Body of pancreas (tissue), 4 donors: ENCODE measurements around the gene CBLIF. TPM values are rescaled to one million over a fixed set of nuclear protein-coding genes. Genes with fewer than 3 reads are reported as not detected.
"Not testable (repeated sequence)": the region's sequence is repeated elsewhere in the genome, so short reads cannot be mapped to it uniquely, and the experiment has no call there.

Experiments
- ATAC-seq: fragments of 150-250 bp; one replicate; pipeline ENCODE4 v1.9.1; 2016
- DNase-seq, 4 donors: peaks; one replicate each; pipeline ENCODE4 v3.0.0-alpha.2; 2019
- H3K27ac ChIP-seq, 4 donors: fragments of 200-600 bp; sonication (generic); 1 replicate in 3 of 4; 2 replicates in 1 of 4; pipeline versions ENCODE4 v1.5.1 to v1.6.1; 2016 to 2019; ENCODE audit warnings: mild to moderate bottlenecking in 1 of 4, mixed read lengths in 1 of 4, moderate library complexity in 1 of 4
- H3K27me3 ChIP-seq, 2 donors: fragments of 200-600 bp; sonication (generic); one replicate each; pipeline ENCODE4 v1.6.0; 2016; ENCODE audit warnings: mild to moderate bottlenecking in 1 of 2
- H3K36me3 ChIP-seq, 2 donors: fragments of 200-600 bp; sonication (generic); replicated peaks in 1 of 2; 2 replicates each; pipeline ENCODE4 v1.5.1; 2016; ENCODE audit warnings: low read depth in 2 of 2; ENCODE audit not compliant: insufficient read depth in 1 of 2
- H3K4me1 ChIP-seq: fragments of 200-600 bp; sonication (generic); one replicate; pipeline ENCODE4 v1.6.0; 2016
- H3K4me3 ChIP-seq, 2 donors: fragments of 200-600 bp; sonication (generic); 1 replicate in 1 of 2; 2 replicates in 1 of 2; pipeline ENCODE4 v1.5.1; 2016 to 2019
- H3K9me3 ChIP-seq, 3 donors: fragments of 200-600 bp; sonication (generic); 1 replicate in 2 of 3; 2 replicates in 1 of 3; pipeline ENCODE4 v1.5.1; 2016
- POLR2A ChIP-seq, 3 donors: fragments of 450-650 bp; IDR thresholded peaks; one replicate each; pipeline ENCODE4 v1.6.1; 2016; ENCODE audit warnings: antibody characterized with exemption in 3 of 3, mild to moderate bottlenecking in 2 of 3
- WGBS, 2 donors: methylation state at CpG; one replicate each; pipeline ENCODE4 v1.1.5; 2017; 5-methylcytosine and 5-hydroxymethylcytosine counted together
- intact Hi-C: fragments of 100-400 bp; cut with DNase I; formaldehyde crosslinking; loops from one replicate; pipeline ENCODE4 v1.15.1; 2023
- total RNA-seq, 2 donors: library from RNA; depleted of rRNA; stranded (reverse); fragments of >200 nt; gene quantifications; one replicate each; pipeline ENCODE4 v1.1.0, GENCODE V29; 2016
- TF ChIP-seq, protein P1 (sequence below), 7 experiments: fragments of 450-650 bp in 4 of 7; fragments of 200-600 bp in 3 of 7; sonication (generic) in 3 of 7; IDR thresholded peaks; one replicate each; pipeline ENCODE4 v1.5.1; 2016 to 2019; ENCODE audit warnings: antibody characterized with exemption in 7 of 7

The CBLIF gene
- not detected for total RNA-seq

DNA sequence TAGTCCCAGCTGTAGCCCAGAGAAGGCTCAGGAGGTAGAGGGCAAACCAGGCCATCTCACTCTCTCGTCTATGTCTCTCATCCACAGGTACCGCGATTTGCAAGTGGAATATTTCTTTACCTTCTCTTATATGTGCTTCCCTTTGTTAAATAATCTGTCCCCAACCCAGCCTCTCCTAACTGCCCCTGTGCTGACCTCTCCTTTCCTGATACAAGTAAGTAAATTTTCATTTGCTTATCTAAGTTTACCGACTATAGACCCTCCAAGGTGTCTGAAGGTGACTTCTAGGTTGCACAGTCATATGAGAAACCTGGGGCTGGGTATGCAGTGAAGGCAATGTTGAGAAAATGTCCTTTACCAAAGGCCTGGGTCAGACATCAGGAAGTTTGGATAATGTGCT lies at the start of gene CBLIF:
Gene CBLIF, minus strand, starts transcription at position 101 of the 400 bp plus-strand sequence. Its CDS starts 46 bp downstream, at position 55.
- Histone ChIP-seq H3K9me3 (no peaks in the 10 kb centered on the region), H3K4me3 (no peak within 1 kb of the TSS), H3K27ac (peak within 1 kb of the TSS in 1 of 4 donors; percentile 41), H3K27me3 (no peaks in the 10 kb centered on the region), H3K4me1 (peaks cover 16% of the 10 kb centered on the region), H3K36me3 (no peaks in the 10 kb centered on the region)
- 59 to 64% methylated on average over 4 of the region's 4 CpGs for WGBS, 2 donors
- ATAC-seq (no peak), DNase-seq (no peak)
- intact Hi-C loops = no loop called here
- TF ChIP-seq, protein P1, sequence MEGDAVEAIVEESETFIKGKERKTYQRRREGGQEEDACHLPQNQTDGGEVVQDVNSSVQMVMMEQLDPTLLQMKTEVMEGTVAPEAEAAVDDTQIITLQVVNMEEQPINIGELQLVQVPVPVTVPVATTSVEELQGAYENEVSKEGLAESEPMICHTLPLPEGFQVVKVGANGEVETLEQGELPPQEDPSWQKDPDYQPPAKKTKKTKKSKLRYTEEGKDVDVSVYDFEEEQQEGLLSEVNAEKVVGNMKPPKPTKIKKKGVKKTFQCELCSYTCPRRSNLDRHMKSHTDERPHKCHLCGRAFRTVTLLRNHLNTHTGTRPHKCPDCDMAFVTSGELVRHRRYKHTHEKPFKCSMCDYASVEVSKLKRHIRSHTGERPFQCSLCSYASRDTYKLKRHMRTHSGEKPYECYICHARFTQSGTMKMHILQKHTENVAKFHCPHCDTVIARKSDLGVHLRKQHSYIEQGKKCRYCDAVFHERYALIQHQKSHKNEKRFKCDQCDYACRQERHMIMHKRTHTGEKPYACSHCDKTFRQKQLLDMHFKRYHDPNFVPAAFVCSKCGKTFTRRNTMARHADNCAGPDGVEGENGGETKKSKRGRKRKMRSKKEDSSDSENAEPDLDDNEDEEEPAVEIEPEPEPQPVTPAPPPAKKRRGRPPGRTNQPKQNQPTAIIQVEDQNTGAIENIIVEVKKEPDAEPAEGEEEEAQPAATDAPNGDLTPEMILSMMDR (IDR thresholded peaks at IDR 0.05) = no peak
- no peak for TF ChIP-seq POLR2A (IDR thresholded peaks at IDR 0.05)

GRCh38 chr11:59894616-59895015 lies 49.3 kb upstream of the CBLIF start:
- whole genome bisulfite sequencing, 2 donors = 80 to 96% methylated on average over 1 of the region's 1 CpG
- H3K4me3 ChIP-seq = no peak overlapping the region
- intact Hi-C loops = no loop called here
- ATAC-seq (no peak), DNase-seq (no peak)
- TF ChIP-seq, protein P1 (IDR thresholded peaks at IDR 0.05) = no peak
- TF ChIP-seq POLR2A (IDR thresholded peaks at IDR 0.05) = no peak
- H3K36me3 ChIP-seq = no peaks in the 10 kb centered on the region
- H3K27ac ChIP-seq = no peak overlapping the region
- H3K4me1 ChIP-seq = no peaks in the 10 kb centered on the region
- H3K27me3 ChIP-seq = no peaks in the 10 kb centered on the region
- peaks cover 0 to 3% (median 0%) of the 10 kb centered on the region in 3 donors for H3K9me3 ChIP-seq

GRCh38 chr11:59891781-59892181 lies 46.5 kb upstream of the CBLIF start:
- no peak overlapping the region for H3K4me3 ChIP-seq
- WGBS, 2 donors = 70 to 73% methylated on average over 4 of the region's 4 CpGs
- intact Hi-C loops = no loop called here
- H3K9me3 ChIP-seq = peaks cover 0 to 8% (median 0%) of the 10 kb centered on the region in 3 donors
- H3K27ac ChIP-seq = no peak overlapping the region
- no peaks in the 10 kb centered on the region for H3K4me1 ChIP-seq
- DNase-seq (no peak), ATAC-seq (no peak)
- no peaks in the 10 kb centered on the region for H3K27me3 ChIP-seq
- H3K36me3 ChIP-seq = no peaks in the 10 kb centered on the region
- TF ChIP-seq, protein P1 (IDR thresholded peaks at IDR 0.05) = no peak
- no peak for TF ChIP-seq POLR2A (IDR thresholded peaks at IDR 0.05)

- H3K4me1 ChIP-seq, H3K36me3 ChIP-seq, DNase-seq, H3K27ac ChIP-seq, intact Hi-C loops, H3K9me3 ChIP-seq, H3K4me3 ChIP-seq, H3K27me3 ChIP-seq, ATAC-seq: not testable (repeated sequence)
Measured at GRCh38 chr11:59887156-59887555, 41.9 kb upstream of the CBLIF start.

GRCh38 chr11:59883597-59883996 lies 38.3 kb upstream of the CBLIF start:
- no peak for ATAC-seq
- Histone ChIP-seq H3K36me3 (no peaks in the 10 kb centered on the region), H3K9me3 (no peaks in the 10 kb centered on the region), H3K4me3 (no peak overlapping the region), H3K27ac (no peak overlapping the region), H3K27me3 (no peaks in the 10 kb centered on the region), H3K4me1 (no peaks in the 10 kb centered on the region)
- WGBS, 2 donors = 95 to 97% methylated on average over 1 of the region's 1 CpG
- DNase-seq = no peak
- intact Hi-C loops = no loop called here
- TF ChIP-seq, protein P1 (IDR thresholded peaks at IDR 0.05) = no peak
- no peak for TF ChIP-seq POLR2A (IDR thresholded peaks at IDR 0.05)
